ENCODE measurements around the gene NR2C1. TPM values are rescaled to one million over a fixed set of nuclear protein-coding genes. Genes with fewer than 3 reads are reported as not detected.
A peak's percentile ranks its signal among the peaks of the same experiment; 100 is the strongest.

The NR2C1 gene
- total RNA-seq, 3 donors from 2014 or later (not counting 1 experiment from before 2014, with no cell fraction given) = 41.4 to 58.5 (median 46.9) TPM

GRCh38 chr12:95117178-95117599 lies 43.8 kb upstream of the NR2C1 start:
- no peaks in the 10 kb centered on the region for H3K27me3 Mint-ChIP-seq (ENCODE audit: low read depth in 2 of 2)
- no peaks in the 10 kb centered on the region for H3K36me3 Mint-ChIP-seq
- H3K9me3 Mint-ChIP-seq = no peaks in the 10 kb centered on the region
- Histone ChIP-seq H3K36me3 (ENCODE audit: control insufficient read depth, insufficient read depth, low read length) (no peaks in the 10 kb centered on the region), H3K4me3 (ENCODE audit: low read length) (no peak overlapping the region), H3K27ac (ENCODE audit: low read length) (no peak overlapping the region), H3K9me3 (ENCODE audit: control insufficient read depth, insufficient read depth, low read length) (no peaks in the 10 kb centered on the region), H3K27me3 (ENCODE audit: control insufficient read depth, insufficient read depth, low read length) (no peaks in the 10 kb centered on the region), H3K4me1 (ENCODE audit: control insufficient read depth, insufficient read depth, low read length) (no peaks in the 10 kb centered on the region)
- intact Hi-C loops (cut with micrococcal nuclease) = loop anchor here (1.0 kb wide), 1 partner anchor 417 kb away; no protein-coding TSS in a partner anchor
- H3K4me3 Mint-ChIP-seq = no peak overlapping the region
- WGBS (ENCODE audit: insufficient coverage) = 80% methylated on average over 1 of the region's 2 CpGs
- peak; percentile 19 to 82 for DNase-seq
- no peaks in the 10 kb centered on the region for H3K4me1 Mint-ChIP-seq
- ATAC-seq = peak; percentile 64 to 81 (median 68)
- no peak overlapping the region for H3K27ac Mint-ChIP-seq
- peak; percentile 76 for TF ChIP-seq CTCF (IDR thresholded peaks at IDR 0.05)

GRCh38 chr12:95116773-95117172 lies 43.4 kb upstream of the NR2C1 start:
- H3K4me3 Mint-ChIP-seq = no peak overlapping the region
- no peaks in the 10 kb centered on the region for H3K27me3 Mint-ChIP-seq (ENCODE audit: low read depth in 2 of 2)
- no peak for DNase-seq
- intact Hi-C loops (cut with micrococcal nuclease) = loop anchor here (1.0 kb wide), 1 partner anchor 418 kb away; no protein-coding TSS in a partner anchor
- 89% methylated on average over 3 of the region's 3 CpGs for WGBS (ENCODE audit: insufficient coverage)
- ATAC-seq = peak in 1 of 3 donors; percentile 17
- H3K27me3 ChIP-seq (ENCODE audit: control insufficient read depth, insufficient read depth, low read length) = no peaks in the 10 kb centered on the region
- H3K36me3 ChIP-seq (ENCODE audit: control insufficient read depth, insufficient read depth, low read length) = no peaks in the 10 kb centered on the region
- H3K4me1 ChIP-seq (ENCODE audit: control insufficient read depth, insufficient read depth, low read length) = no peaks in the 10 kb centered on the region
- no peaks in the 10 kb centered on the region for H3K9me3 ChIP-seq (ENCODE audit: control insufficient read depth, insufficient read depth, low read length)
- H3K27ac ChIP-seq (ENCODE audit: low read length) = no peak overlapping the region
- no peak for TF ChIP-seq CTCF (IDR thresholded peaks at IDR 0.05)
- H3K27ac Mint-ChIP-seq = no peak overlapping the region
- H3K4me3 ChIP-seq (ENCODE audit: low read length) = no peak overlapping the region
- H3K9me3 Mint-ChIP-seq = no peaks in the 10 kb centered on the region
- H3K4me1 Mint-ChIP-seq = no peaks in the 10 kb centered on the region
- no peaks in the 10 kb centered on the region for H3K36me3 Mint-ChIP-seq

- Histone ChIP-seq H3K4me1 (ENCODE audit: control insufficient read depth, insufficient read depth, low read length) (no peaks in the 10 kb centered on the region), H3K27ac (ENCODE audit: low read length) (no peak overlapping the region), H3K36me3 (ENCODE audit: control insufficient read depth, insufficient read depth, low read length) (no peaks in the 10 kb centered on the region), H3K9me3 (ENCODE audit: control insufficient read depth, insufficient read depth, low read length) (no peaks in the 10 kb centered on the region), H3K27me3 (ENCODE audit: control insufficient read depth, insufficient read depth, low read length) (no peaks in the 10 kb centered on the region), H3K4me3 (ENCODE audit: low read length) (no peak overlapping the region)
- ATAC-seq (no peak), DNase-seq (no peak)
- H3K27ac Mint-ChIP-seq = no peak overlapping the region
- no peak for TF ChIP-seq CTCF (IDR thresholded peaks at IDR 0.05)
- no peaks in the 10 kb centered on the region for H3K36me3 Mint-ChIP-seq
- 78% methylated on average over 3 of the region's 4 CpGs for WGBS (ENCODE audit: insufficient coverage)
- H3K9me3 Mint-ChIP-seq = no peaks in the 10 kb centered on the region
- intact Hi-C loops (cut with micrococcal nuclease) = no loop called here
- no peaks in the 10 kb centered on the region for H3K4me1 Mint-ChIP-seq
- no peak overlapping the region for H3K4me3 Mint-ChIP-seq
- no peaks in the 10 kb centered on the region for H3K27me3 Mint-ChIP-seq (ENCODE audit: low read depth in 2 of 2)
These were observed 42.9 kb upstream of the NR2C1 start for GRCh38 chr12:95116341-95116740.

GRCh38 chr12:95115641-95116040 lies 42.2 kb upstream of the NR2C1 start:
- no peak overlapping the region for H3K4me3 Mint-ChIP-seq
- intact Hi-C loops (cut with micrococcal nuclease) = no loop called here
- DNase-seq (no peak), ATAC-seq (no peak)
- no peak overlapping the region for H3K4me3 ChIP-seq (ENCODE audit: low read length)
- H3K27me3 Mint-ChIP-seq (ENCODE audit: low read depth in 2 of 2) = no peaks in the 10 kb centered on the region
- no peaks in the 10 kb centered on the region for H3K4me1 Mint-ChIP-seq
- H3K36me3 ChIP-seq (ENCODE audit: control insufficient read depth, insufficient read depth, low read length) = no peaks in the 10 kb centered on the region
- no peak for TF ChIP-seq CTCF (IDR thresholded peaks at IDR 0.05)
- no peaks in the 10 kb centered on the region for H3K9me3 ChIP-seq (ENCODE audit: control insufficient read depth, insufficient read depth, low read length)
- no peaks in the 10 kb centered on the region for H3K9me3 Mint-ChIP-seq
- no peaks in the 10 kb centered on the region for H3K4me1 ChIP-seq (ENCODE audit: control insufficient read depth, insufficient read depth, low read length)
- 83% methylated on average over 7 of the region's 7 CpGs for WGBS (ENCODE audit: insufficient coverage)
- H3K27me3 ChIP-seq (ENCODE audit: control insufficient read depth, insufficient read depth, low read length) = no peaks in the 10 kb centered on the region
- H3K27ac Mint-ChIP-seq = no peak overlapping the region
- H3K36me3 Mint-ChIP-seq = no peaks in the 10 kb centered on the region
- H3K27ac ChIP-seq (ENCODE audit: low read length) = no peak overlapping the region

Data from natural killer cell (primary cell).